ENCODE data around the gene HOXA4. TPM values are rescaled to one million over a fixed set of nuclear protein-coding genes. Genes with fewer than 3 reads are reported as not detected.
A peak's percentile ranks its signal among the peaks of the same experiment; 100 is the strongest.

HOXA4 gene
- total and polyA plus RNA-seq, 2 experiments from 2014 or later: not detected

GRCh38 chr7:27131390-27131819 is 848 bp upstream of the HOXA4 start:
- Mint-ChIP-seq H3K4me3 (peak overlapping the region; percentile 53), H3K9me3 (no peaks in the 10 kb centered on the region; the same call in 2 of the 3 replicates), H3K4me1 (no peaks in the 10 kb centered on the region; the same call in 2 of the 3 replicates), H3K27ac (no peak overlapping the region), H3K27me3 (ENCODE audit: insufficient read depth, low read depth, poor library complexity) (peaks cover 96% of the 10 kb centered on the region), H3K36me3 (ENCODE audit: low read depth) (no peaks in the 10 kb centered on the region)
- H3K4me1 ChIP-seq (ENCODE audit: insufficient read depth): peaks cover 7% of the 10 kb centered on the region; the same call in 1 of the 2 replicates
- peaks cover 65% of the 10 kb centered on the region for H4K20me1 ChIP-seq (replicated peaks; ENCODE audit: insufficient read depth)
- H3K27me3 ChIP-seq (ENCODE audit: insufficient read depth): peaks cover 100% of the 10 kb centered on the region
- no peaks in the 10 kb centered on the region for H3K9me2 ChIP-seq (ENCODE audit: insufficient read depth)
- H2AFZ ChIP-seq: peak overlapping the region; percentile 56; the same call in 1 of the 2 replicates
- H3K79me2 ChIP-seq (replicated peaks; ENCODE audit: insufficient read depth): no peaks in the 10 kb centered on the region
- no peaks in the 10 kb centered on the region for H3K36me3 ChIP-seq (ENCODE audit: insufficient read depth)
- no peak for ATAC-seq
- H3K4me2 ChIP-seq: peak overlapping the region; percentile 84
- peaks cover 54% of the 10 kb centered on the region for H3F3A ChIP-seq (replicated peaks; ENCODE audit: low read depth)
- no peak overlapping the region for H3K27ac ChIP-seq (ENCODE audit: low read depth)
- peak overlapping the region; percentile 62 for H3K4me3 ChIP-seq
- DNase-seq (ENCODE audit: low spot score): no peak
- TF ChIP-seq, protein P1, sequence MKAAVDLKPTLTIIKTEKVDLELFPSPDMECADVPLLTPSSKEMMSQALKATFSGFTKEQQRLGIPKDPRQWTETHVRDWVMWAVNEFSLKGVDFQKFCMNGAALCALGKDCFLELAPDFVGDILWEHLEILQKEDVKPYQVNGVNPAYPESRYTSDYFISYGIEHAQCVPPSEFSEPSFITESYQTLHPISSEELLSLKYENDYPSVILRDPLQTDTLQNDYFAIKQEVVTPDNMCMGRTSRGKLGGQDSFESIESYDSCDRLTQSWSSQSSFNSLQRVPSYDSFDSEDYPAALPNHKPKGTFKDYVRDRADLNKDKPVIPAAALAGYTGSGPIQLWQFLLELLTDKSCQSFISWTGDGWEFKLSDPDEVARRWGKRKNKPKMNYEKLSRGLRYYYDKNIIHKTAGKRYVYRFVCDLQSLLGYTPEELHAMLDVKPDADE (IDR thresholded peaks at IDR 0.05): no peak
- TF ChIP-seq EZH2 (IDR thresholded peaks at IDR 0.05; ENCODE audit: low read depth, unreplicated experiment) (peak; percentile 87), NANOG (IDR thresholded peaks at IDR 0.05; ENCODE audit: borderline replicate concordance) (no peak), EZH2phosphoT487 (IDR thresholded peaks at IDR 0.05; ENCODE audit: unreplicated experiment) (peak; percentile 6)

DNA sequence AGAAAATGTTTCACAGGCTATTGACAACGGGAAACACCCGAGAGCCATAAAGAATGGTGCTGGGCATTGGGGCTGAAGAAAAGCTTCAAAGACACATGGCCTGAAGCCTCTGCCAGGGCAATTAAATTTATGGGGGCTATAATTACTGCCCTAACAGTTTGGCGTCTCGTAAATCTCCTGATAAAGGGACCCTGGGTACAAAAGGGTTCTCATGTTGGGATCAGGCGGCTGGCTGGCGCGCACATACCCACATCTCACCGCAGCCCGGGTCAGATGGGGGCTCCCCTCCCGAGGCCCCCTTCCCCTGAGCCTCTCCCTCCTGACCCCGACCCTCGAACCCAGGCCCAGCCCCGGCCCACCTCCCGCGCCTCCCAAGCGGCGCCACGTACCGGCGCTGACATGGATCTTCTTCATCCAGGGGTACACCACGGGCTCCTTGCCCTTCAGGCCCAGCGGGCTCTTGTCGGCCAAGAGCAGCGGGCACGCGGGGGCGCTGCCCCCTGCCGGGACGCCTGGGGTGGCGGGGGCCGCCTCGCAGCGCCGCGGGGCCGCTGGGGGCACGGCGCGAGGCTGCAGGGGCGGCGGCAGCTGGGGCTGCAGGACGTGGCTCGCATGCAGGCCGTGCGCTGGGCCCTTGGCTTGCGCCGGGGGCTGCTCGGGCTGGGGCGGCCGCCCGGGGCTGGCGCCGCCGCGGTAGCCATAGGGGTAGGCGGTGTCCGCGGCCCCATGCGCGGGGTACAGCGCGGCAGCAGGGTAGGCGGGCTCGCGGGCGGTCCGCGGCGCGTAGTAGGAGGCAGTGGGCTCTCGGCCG is 623 bp downstream of the HOXA4 start:
- Mint-ChIP-seq H3K4me3 (peak overlapping the region; percentile 25; the same call in 1 of the 3 replicates), H3K27me3 (ENCODE audit: insufficient read depth, low read depth, poor library complexity) (peaks cover 96% of the 10 kb centered on the region), H3K4me1 (no peaks in the 10 kb centered on the region; the same call in 2 of the 3 replicates), H3K27ac (no peak overlapping the region), H3K36me3 (ENCODE audit: low read depth) (no peaks in the 10 kb centered on the region), H3K9me3 (no peaks in the 10 kb centered on the region; the same call in 2 of the 3 replicates)
- no peak overlapping the region for H3K27ac ChIP-seq (ENCODE audit: low read depth)
- peaks cover 11% of the 10 kb centered on the region; the same call in 1 of the 2 replicates for H3K4me1 ChIP-seq (ENCODE audit: insufficient read depth)
- H4K20me1 ChIP-seq (replicated peaks; ENCODE audit: insufficient read depth): peaks cover 65% of the 10 kb centered on the region
- peaks cover 100% of the 10 kb centered on the region for H3K27me3 ChIP-seq (ENCODE audit: insufficient read depth)
- TF ChIP-seq EZH2phosphoT487 (IDR thresholded peaks at IDR 0.05; ENCODE audit: unreplicated experiment) (peak; percentile 52), POLR2AphosphoS5 (IDR thresholded peaks at IDR 0.05; ENCODE audit: low read depth) (no peak), EZH2 (IDR thresholded peaks at IDR 0.05; ENCODE audit: low read depth, unreplicated experiment) (peak; percentile 94), STAT1 (IDR thresholded peaks at IDR 0.05; ENCODE audit: unreplicated experiment) (no peak)
- H3F3A ChIP-seq (replicated peaks; ENCODE audit: low read depth): peaks cover 55% of the 10 kb centered on the region
- no peaks in the 10 kb centered on the region for H3K36me3 ChIP-seq (ENCODE audit: insufficient read depth)
- ATAC-seq: peak; percentile 57
- H3K4me2 ChIP-seq: peak overlapping the region; percentile 84; the same call in 1 of the 2 replicates
- no peaks in the 10 kb centered on the region for H3K79me2 ChIP-seq (replicated peaks; ENCODE audit: insufficient read depth)
- peak overlapping the region; percentile 62; the same call in 1 of the 2 replicates for H3K4me3 ChIP-seq
- H2AFZ ChIP-seq: no peak overlapping the region
- peak; percentile 41 for DNase-seq (ENCODE audit: low spot score)
- H3K9me2 ChIP-seq (ENCODE audit: insufficient read depth): no peaks in the 10 kb centered on the region

Data from GM23338 (cell line).